Fibroblast of skin of right quadriceps (primary cell): Measurements from ENCODE around the gene HES3.

Source experiments
- DNase-seq: peaks from one replicate; pipeline ENCODE4 v3.0.0-alpha.2; 2013

Gene HES3

GRCh38 chr1:6220236-6220635 lies 23.7 kb upstream of the HES3 start:
- DNase-seq: no peak

DNA sequence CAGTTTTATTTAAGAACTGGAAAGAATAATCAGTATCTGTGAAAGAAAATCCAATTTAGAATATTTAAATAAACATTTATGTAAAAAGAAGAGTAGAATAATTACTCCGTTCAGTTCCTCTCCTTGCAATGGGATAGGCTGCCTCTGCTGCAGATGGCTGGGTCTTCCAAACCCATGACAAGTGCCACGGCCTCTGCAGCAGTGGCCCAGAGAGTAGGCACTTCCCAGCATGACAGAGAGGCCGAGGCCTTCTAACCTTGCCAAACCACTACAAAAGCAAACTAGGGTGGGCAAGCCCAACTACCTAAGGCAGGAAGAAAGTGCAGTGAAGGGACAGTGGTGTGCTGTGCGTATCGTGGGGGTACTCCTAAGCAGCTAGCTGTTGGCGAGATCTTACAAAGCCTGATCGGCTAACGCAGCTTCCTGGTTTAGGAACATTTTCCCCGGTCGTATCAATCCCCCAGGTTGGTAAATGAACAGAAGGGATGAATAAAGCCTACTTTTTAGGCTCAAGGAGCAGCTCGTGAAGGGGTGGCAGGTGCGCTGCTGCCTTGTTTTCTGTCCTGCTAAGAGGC lies 22.7 kb upstream of the HES3 start:
- no peak for DNase-seq

GRCh38 chr1:6222636-6223035 lies 21.3 kb upstream of the HES3 start:
- DNase-seq: peak; percentile 50

GRCh38 chr1:6223617-6224016 lies 20.4 kb upstream of the HES3 start:
- no peak for DNase-seq

DNA sequence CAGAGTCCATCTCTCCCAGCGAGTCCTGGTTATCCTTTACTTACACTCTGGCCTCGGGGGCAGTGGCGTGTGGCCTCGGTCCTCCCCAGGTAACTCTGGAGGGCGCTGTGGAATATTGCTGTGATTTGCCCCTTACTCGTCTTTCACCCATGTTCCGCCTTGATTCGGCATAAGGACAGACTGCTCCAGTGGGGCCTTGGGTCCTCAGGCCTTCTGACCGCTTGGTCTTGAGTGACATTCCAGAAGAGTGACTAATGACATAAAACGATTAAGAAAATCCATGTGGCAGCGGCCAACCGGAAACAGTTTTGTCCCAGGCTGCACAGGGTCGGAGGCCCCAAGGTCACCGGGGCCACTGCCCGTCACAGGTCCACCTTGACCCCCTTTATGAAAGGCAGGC lies 19.3 kb upstream of the HES3 start:
- no peak for DNase-seq

DNA sequence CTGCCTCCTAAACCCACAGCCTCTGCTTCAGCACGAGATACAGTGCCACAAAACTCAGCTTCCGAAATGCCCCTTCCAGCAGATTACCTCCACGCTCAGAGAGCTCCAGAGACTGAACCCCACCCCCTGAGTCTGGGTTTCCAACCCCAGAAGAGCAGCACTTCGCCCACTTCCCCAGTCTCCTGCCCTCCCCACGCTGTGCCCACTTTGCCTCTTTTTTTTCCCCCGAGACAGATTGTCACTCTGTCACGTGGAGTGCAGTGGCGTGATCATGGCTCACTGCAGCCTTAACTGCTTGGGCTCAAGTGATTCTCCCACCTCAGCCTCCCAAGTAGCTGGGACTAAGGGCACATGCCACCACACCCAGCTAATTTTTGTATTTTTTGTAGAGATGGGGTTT lies 18.3 kb upstream of the HES3 start:
- no peak for DNase-seq

DNA sequence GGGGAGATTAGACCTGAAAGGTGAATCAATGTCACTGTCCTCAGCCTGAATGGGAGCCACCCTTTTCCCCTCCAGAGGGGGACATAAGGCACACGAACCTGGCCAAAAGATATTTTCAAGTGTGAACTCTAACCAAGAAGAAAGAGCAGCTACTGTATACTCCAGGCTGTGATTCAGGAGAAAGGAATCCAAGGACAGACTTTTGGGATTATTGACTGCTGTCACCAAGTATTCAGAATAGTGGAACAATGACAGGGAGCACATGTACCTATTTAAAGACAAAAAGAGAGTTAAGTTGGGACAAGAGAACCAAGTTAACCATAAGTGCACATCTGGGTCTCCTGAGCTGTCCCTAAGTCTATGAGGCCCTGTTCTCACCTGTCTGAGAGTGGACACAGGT lies 10.6 kb upstream of the HES3 start:
- DNase-seq: no peak

GRCh38 chr1:6234502-6235295 lies 9.3 kb upstream of the HES3 start:
- peak; percentile 27 for DNase-seq

GRCh38 chr1:6235296-6235677 lies 8.7 kb upstream of the HES3 start:
- no peak for DNase-seq

GRCh38 chr1:6237093-6237492 lies 6.9 kb upstream of the HES3 start:
- no peak for DNase-seq

DNA sequence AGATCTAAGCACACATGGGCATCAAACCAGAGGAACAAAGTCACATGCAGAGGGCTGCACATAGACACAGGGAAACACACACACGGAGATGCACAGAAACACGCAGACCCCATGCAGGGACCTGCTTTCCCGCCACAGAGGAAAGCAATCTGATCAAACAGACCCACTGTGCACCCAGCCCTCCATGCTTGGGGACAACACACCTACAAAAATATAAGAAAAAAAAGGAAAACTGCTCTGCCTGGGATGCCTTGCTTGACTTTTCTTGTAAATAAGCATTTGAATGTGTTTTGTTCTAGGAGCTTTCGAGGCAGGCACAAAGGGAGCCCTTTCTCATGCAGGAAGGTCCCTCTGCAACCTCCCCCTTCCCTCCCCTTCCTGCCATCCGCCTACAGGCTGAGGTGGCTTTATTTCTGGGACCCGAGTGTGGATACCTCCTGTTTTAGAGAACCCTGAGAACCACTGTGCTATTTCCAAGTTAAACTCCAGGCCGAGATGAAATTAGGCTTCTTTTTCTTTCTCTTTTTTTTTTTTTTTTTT lies 4.7 kb upstream of the HES3 start:
- no peak for DNase-seq

- DNase-seq: peak; percentile 70
These were observed 3.8 kb upstream of the HES3 start for GRCh38 chr1:6239950-6240768.

DNA sequence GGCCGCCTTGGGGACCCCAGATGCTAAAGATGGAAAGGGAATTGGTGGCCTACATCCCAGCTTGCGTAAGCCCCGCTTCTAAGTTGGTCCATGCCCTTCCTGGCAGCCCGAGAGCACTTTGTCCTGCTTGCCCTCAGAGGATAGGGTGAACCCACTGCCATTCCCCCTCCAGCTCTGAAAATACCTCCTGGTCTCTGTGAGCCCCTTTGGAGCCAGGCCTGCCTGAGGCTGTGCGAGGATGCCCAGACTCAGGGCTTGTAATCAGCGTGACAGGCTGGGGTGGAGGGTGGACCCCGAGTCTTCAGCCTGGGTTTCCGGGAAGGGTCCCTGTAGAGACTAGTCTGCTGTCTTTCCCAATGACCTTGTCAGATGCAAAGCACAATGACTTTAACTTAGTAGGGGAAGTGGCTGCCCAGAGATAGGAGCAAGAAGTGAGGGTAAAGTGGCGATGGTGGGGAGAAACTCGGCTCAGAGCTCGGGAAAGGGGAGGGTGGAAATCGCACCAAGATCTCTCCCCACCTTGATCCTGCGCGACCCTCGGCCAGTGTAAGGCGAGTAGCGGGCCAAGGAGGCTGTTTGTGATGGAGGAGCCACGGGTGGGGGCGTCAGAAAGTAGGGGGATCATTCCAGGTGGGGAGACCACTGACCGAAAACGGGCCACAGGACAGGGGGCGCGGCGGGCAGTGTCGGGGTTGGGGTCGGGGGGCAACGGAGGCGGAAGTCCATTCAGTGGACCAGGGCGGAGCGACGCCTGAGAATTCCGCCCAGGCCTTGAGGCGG lies 2.7 kb upstream of the HES3 start:
- no peak for DNase-seq

GRCh38 chr1:6241887-6242740 lies 1.9 kb upstream of the HES3 start:
- no peak for DNase-seq

DNA sequence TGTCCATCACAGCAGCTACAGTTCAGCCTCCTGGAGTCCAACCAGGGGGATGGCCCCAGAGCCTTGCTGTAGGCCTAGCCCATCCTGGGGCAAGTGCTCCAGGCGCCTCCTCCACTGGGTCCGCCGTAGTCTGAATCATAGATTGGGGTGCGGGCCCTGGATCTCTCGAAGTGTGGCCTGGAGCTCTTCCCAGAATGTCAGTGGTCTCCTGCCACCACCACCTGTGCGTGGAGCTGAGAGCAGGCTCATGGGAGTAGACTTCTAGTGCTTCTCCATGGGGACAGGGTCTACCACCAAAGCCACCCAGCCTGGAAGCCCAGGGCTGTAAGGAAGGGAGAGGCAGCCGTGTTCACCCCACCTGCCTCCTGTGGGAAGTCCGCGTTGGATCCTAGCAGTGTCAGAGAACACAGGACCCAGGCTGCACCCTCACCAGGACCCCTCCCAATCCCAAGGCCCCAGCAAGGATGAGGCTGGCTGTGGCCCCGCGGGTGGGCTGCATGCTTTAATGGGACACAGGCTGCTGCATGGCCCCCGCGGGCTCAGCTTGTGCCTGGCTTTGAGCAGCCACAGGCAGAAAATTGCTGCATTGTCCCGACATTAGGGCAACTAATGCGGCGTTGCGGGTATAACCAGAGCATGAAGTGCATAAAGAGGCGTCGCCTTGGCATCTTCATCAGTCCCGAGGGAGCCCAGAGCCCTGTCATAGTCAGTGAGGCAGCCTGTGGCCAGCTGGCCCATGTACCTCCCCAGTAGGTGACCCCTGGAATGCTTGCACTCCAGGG lies 735 bp upstream of the HES3 start:
- DNase-seq: no peak

DNA sequence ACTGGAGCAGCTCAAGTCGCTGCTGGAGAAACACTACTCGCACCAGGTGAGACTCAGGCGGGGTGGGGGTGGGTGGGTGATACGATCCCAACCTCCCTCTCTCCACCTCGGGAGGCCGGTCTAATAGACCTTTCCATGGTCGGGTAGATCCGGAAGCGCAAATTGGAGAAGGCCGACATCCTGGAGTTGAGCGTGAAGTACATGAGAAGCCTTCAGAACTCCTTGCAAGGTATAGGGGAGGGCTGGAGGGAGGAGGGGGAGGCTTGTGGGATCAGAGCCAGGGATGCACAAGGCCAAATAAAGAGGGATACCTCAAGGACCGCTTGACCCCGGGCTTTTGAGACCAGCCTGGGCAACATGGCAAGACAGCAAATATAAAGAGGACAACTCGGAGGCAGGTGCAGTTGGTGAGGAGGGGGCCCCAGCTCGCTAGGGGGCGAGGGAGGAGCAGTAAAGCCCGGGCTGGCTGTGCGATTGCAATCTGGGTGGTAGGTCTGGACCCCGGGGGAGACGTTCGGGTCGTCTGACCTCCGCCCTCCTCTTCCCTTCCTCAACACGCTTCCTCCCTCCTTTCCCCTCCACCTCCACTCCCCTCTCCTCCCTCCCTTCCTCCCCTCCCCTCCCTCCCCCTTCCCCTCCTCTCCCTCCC lies 546 bp downstream of the HES3 start:
- DNase-seq: no peak

GRCh38 chr1:6245086-6245868 lies 1.3 kb downstream of the HES3 start:
- DNase-seq: peak; percentile 70

DNA sequence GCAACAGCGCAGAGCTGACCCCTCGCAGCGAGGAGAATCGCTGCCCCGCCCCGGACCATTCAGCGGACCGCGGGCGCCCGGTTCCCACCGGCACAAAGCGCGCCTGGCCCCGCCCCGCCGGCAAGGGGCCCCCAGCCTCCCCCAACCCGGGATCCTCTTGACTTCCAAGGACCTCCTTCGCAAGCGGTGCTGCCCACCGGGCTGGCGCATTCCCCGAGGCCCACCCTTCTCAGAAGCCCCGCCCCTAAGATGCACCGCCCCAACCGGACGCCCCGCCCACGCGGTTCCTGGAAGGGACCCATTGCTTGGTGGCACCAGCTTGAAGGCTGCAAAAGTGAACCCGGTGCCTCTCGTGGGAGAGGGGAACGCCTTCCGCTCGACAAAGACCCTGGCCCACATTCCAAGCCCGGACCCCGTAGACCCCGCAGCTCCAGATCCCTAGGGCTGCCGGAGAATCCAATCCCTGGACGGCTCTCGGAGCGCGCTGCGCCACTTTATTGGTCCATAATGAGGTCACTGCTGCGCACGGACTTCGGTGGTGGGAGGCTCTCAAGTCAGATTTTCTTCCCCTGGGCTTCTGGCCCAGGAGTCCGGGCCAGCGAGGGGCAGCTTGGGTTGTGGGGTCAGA lies 2.0 kb downstream of the HES3 start:
- no peak for DNase-seq
